Measurements from ENCODE around the gene RNF43.

RNF43 gene

GRCh38 chr17:58383892-58384462 lies 33.4 kb downstream of the RNF43 start:
- Histone ChIP-seq H3K27ac (ENCODE audit: low read depth, low read length) (no peak overlapping the region), H3K9ac (ENCODE audit: low read length in 5 of 5) (no peak overlapping the region)

GRCh38 chr17:58382872-58383242 lies 34.5 kb downstream of the RNF43 start:
- H3K27ac ChIP-seq (ENCODE audit: low read depth, low read length), result no peak overlapping the region
- H3K9me3 ChIP-seq (ENCODE audit: control insufficient read depth in 5 of 5, low read length in 5 of 5), result no peaks in the 10 kb centered on the region
- peaks cover 0 to 5% (median 2%) of the 10 kb centered on the region in 5 donors for H3K27me3 ChIP-seq (ENCODE audit: control insufficient read depth in 5 of 5, insufficient read depth in 4 of 5, low read length in 5 of 5)
- no peak overlapping the region for H3K9ac ChIP-seq (ENCODE audit: low read length in 5 of 5)
- no peaks in the 10 kb centered on the region for H3K4me1 ChIP-seq (ENCODE audit: control insufficient read depth in 5 of 5, insufficient read depth in 5 of 5, low read length in 5 of 5)
- no peaks in the 10 kb centered on the region for H3K36me3 ChIP-seq (ENCODE audit: control insufficient read depth in 5 of 5, insufficient read depth in 5 of 5, low read length in 5 of 5)
- H3K4me3 ChIP-seq (ENCODE audit: low read depth in 1 of 5, low read length in 5 of 5), result no peak overlapping the region

More at GRCh38 chr17:58383892-58384462, 33.4 kb downstream of the RNF43 start:
- H3K4me3 ChIP-seq (ENCODE audit: low read depth in 1 of 5, low read length in 5 of 5), result no peak overlapping the region
- no peaks in the 10 kb centered on the region for H3K9me3 ChIP-seq (ENCODE audit: control insufficient read depth in 5 of 5, low read length in 5 of 5)
- H3K36me3 ChIP-seq (ENCODE audit: control insufficient read depth in 5 of 5, insufficient read depth in 5 of 5, low read length in 5 of 5), result no peaks in the 10 kb centered on the region
- H3K27me3 ChIP-seq (ENCODE audit: control insufficient read depth in 5 of 5, insufficient read depth in 4 of 5, low read length in 5 of 5), result peaks cover 0 to 10% (median 2%) of the 10 kb centered on the region in 5 donors
- no peaks in the 10 kb centered on the region for H3K4me1 ChIP-seq (ENCODE audit: control insufficient read depth in 5 of 5, insufficient read depth in 5 of 5, low read length in 5 of 5)

- H3K9ac ChIP-seq (ENCODE audit: low read length in 5 of 5), result no peak overlapping the region
- H3K27ac ChIP-seq (ENCODE audit: low read depth, low read length), result no peak overlapping the region
- no peaks in the 10 kb centered on the region for H3K9me3 ChIP-seq (ENCODE audit: control insufficient read depth in 5 of 5, low read length in 5 of 5)
- H3K4me1 ChIP-seq (ENCODE audit: control insufficient read depth in 5 of 5, insufficient read depth in 5 of 5, low read length in 5 of 5), result no peaks in the 10 kb centered on the region
- H3K36me3 ChIP-seq (ENCODE audit: control insufficient read depth in 5 of 5, insufficient read depth in 5 of 5, low read length in 5 of 5), result no peaks in the 10 kb centered on the region
- H3K4me3 ChIP-seq (ENCODE audit: low read depth in 1 of 5, low read length in 5 of 5), result no peak overlapping the region
- peaks cover 0 to 5% (median 2%) of the 10 kb centered on the region in 5 donors for H3K27me3 ChIP-seq (ENCODE audit: control insufficient read depth in 5 of 5, insufficient read depth in 4 of 5, low read length in 5 of 5)
Observed at GRCh38 chr17:58382108-58382871, 35.0 kb downstream of the RNF43 start.

GRCh38 chr17:58381124-58382035 lies 36.0 kb downstream of the RNF43 start:
- no peak overlapping the region for H3K9ac ChIP-seq (ENCODE audit: low read length in 5 of 5)

GRCh38 chr17:58380207-58381123 lies 36.9 kb downstream of the RNF43 start:
- Histone ChIP-seq H3K36me3 (ENCODE audit: control insufficient read depth in 5 of 5, insufficient read depth in 5 of 5, low read length in 5 of 5) (no peaks in the 10 kb centered on the region), H3K9ac (ENCODE audit: low read length in 5 of 5) (no peak overlapping the region), H3K27me3 (ENCODE audit: control insufficient read depth in 5 of 5, insufficient read depth in 4 of 5, low read length in 5 of 5) (peaks cover 0 to 5% (median 2%) of the 10 kb centered on the region in 5 donors), H3K9me3 (ENCODE audit: control insufficient read depth in 5 of 5, low read length in 5 of 5) (no peaks in the 10 kb centered on the region), H3K27ac (ENCODE audit: low read depth, low read length) (no peak overlapping the region), H3K4me3 (ENCODE audit: low read depth in 1 of 5, low read length in 5 of 5) (no peak overlapping the region), H3K4me1 (ENCODE audit: control insufficient read depth in 5 of 5, insufficient read depth in 5 of 5, low read length in 5 of 5) (no peaks in the 10 kb centered on the region)

More at GRCh38 chr17:58381124-58382035, 36.0 kb downstream of the RNF43 start:
- Histone ChIP-seq H3K4me1 (ENCODE audit: control insufficient read depth in 5 of 5, insufficient read depth in 5 of 5, low read length in 5 of 5) (no peaks in the 10 kb centered on the region), H3K36me3 (ENCODE audit: control insufficient read depth in 5 of 5, insufficient read depth in 5 of 5, low read length in 5 of 5) (no peaks in the 10 kb centered on the region), H3K27me3 (ENCODE audit: control insufficient read depth in 5 of 5, insufficient read depth in 4 of 5, low read length in 5 of 5) (peaks cover 0 to 5% (median 2%) of the 10 kb centered on the region in 5 donors), H3K27ac (ENCODE audit: low read depth, low read length) (no peak overlapping the region), H3K4me3 (ENCODE audit: low read depth in 1 of 5, low read length in 5 of 5) (no peak overlapping the region), H3K9me3 (ENCODE audit: control insufficient read depth in 5 of 5, low read length in 5 of 5) (no peaks in the 10 kb centered on the region)

GRCh38 chr17:58379511-58379824 lies 37.9 kb downstream of the RNF43 start:
- no peaks in the 10 kb centered on the region for H3K9me3 ChIP-seq (ENCODE audit: control insufficient read depth in 5 of 5, low read length in 5 of 5)
- H3K4me1 ChIP-seq (ENCODE audit: control insufficient read depth in 5 of 5, insufficient read depth in 5 of 5, low read length in 5 of 5), result no peaks in the 10 kb centered on the region
- no peak overlapping the region for H3K9ac ChIP-seq (ENCODE audit: low read length in 5 of 5)
- no peaks in the 10 kb centered on the region for H3K36me3 ChIP-seq (ENCODE audit: control insufficient read depth in 5 of 5, insufficient read depth in 5 of 5, low read length in 5 of 5)
- H3K27me3 ChIP-seq (ENCODE audit: control insufficient read depth in 5 of 5, insufficient read depth in 4 of 5, low read length in 5 of 5), result peaks cover 0 to 5% (median 0%) of the 10 kb centered on the region in 5 donors
- no peak overlapping the region for H3K4me3 ChIP-seq (ENCODE audit: low read depth in 1 of 5, low read length in 5 of 5)
- H3K27ac ChIP-seq (ENCODE audit: low read depth, low read length), result no peak overlapping the region

GRCh38 chr17:58378733-58379510 lies 38.4 kb downstream of the RNF43 start:
- H3K9ac ChIP-seq (ENCODE audit: low read length in 5 of 5), result no peak overlapping the region
- H3K4me3 ChIP-seq (ENCODE audit: low read depth in 1 of 5, low read length in 5 of 5), result no peak overlapping the region
- no peak overlapping the region for H3K27ac ChIP-seq (ENCODE audit: low read depth, low read length)
- no peaks in the 10 kb centered on the region for H3K4me1 ChIP-seq (ENCODE audit: control insufficient read depth in 5 of 5, insufficient read depth in 5 of 5, low read length in 5 of 5)
- H3K36me3 ChIP-seq (ENCODE audit: control insufficient read depth in 5 of 5, insufficient read depth in 5 of 5, low read length in 5 of 5), result no peaks in the 10 kb centered on the region
- peaks cover 0 to 2% (median 0%) of the 10 kb centered on the region in 5 donors for H3K27me3 ChIP-seq (ENCODE audit: control insufficient read depth in 5 of 5, insufficient read depth in 4 of 5, low read length in 5 of 5)
- H3K9me3 ChIP-seq (ENCODE audit: control insufficient read depth in 5 of 5, low read length in 5 of 5), result no peaks in the 10 kb centered on the region

GRCh38 chr17:58377661-58378060 lies 39.7 kb downstream of the RNF43 start:
- Histone ChIP-seq H3K4me3 (ENCODE audit: low read depth in 1 of 5, low read length in 5 of 5) (no peak overlapping the region), H3K4me1 (ENCODE audit: control insufficient read depth in 5 of 5, insufficient read depth in 5 of 5, low read length in 5 of 5) (no peaks in the 10 kb centered on the region), H3K36me3 (ENCODE audit: control insufficient read depth in 5 of 5, insufficient read depth in 5 of 5, low read length in 5 of 5) (no peaks in the 10 kb centered on the region), H3K27me3 (ENCODE audit: control insufficient read depth in 5 of 5, insufficient read depth in 4 of 5, low read length in 5 of 5) (peaks cover 0 to 2% (median 0%) of the 10 kb centered on the region in 5 donors), H3K9ac (ENCODE audit: low read length in 5 of 5) (no peak overlapping the region), H3K9me3 (ENCODE audit: control insufficient read depth in 5 of 5, low read length in 5 of 5) (no peaks in the 10 kb centered on the region), H3K27ac (ENCODE audit: low read depth, low read length) (no peak overlapping the region)

- Histone ChIP-seq H3K4me3 (ENCODE audit: low read depth in 1 of 5, low read length in 5 of 5) (no peak overlapping the region), H3K27ac (ENCODE audit: low read depth, low read length) (no peak overlapping the region), H3K36me3 (ENCODE audit: control insufficient read depth in 5 of 5, insufficient read depth in 5 of 5, low read length in 5 of 5) (no peaks in the 10 kb centered on the region), H3K9ac (ENCODE audit: low read length in 5 of 5) (no peak overlapping the region), H3K27me3 (ENCODE audit: control insufficient read depth in 5 of 5, insufficient read depth in 4 of 5, low read length in 5 of 5) (peaks cover 0 to 2% (median 0%) of the 10 kb centered on the region in 5 donors), H3K9me3 (ENCODE audit: control insufficient read depth in 5 of 5, low read length in 5 of 5) (no peaks in the 10 kb centered on the region), H3K4me1 (ENCODE audit: control insufficient read depth in 5 of 5, insufficient read depth in 5 of 5, low read length in 5 of 5) (no peaks in the 10 kb centered on the region)
Observed at GRCh38 chr17:58377093-58377601, 40.2 kb downstream of the RNF43 start.

All from subcutaneous abdominal adipose tissue (tissue), 5 donors.